ENCODE measurements around the gene FBXW7.

The FBXW7 gene

DNA sequence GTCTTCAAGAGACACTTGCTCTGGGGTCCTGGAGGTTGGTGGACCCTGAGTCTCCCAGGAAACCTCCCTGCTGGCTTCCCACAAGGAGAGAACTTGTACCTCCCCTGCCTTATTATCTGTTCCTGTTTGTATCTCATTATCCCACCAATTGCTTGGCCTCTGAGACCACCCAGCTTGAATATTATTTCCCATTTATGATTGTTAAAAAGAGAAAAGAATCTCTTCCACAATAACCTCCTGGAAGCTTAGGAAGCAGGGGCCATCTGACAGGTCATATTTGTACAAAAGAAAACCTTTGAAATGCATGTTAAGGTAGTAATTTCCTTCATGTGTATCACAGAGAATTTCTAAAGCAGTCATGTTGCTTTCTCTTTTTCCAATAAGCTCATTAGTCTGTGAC, 239.5 kb downstream of the FBXW7 start:
- H3K4me3 ChIP-seq (ENCODE audit: low read depth, low read length) = no peak overlapping the region

- no peak overlapping the region for H3K4me3 ChIP-seq (ENCODE audit: low read depth, low read length)
Measured at GRCh38 chr4:152294765-152295164, 241.1 kb downstream of the FBXW7 start.

GRCh38 chr4:152294331-152294730, 241.6 kb downstream of the FBXW7 start:
- H3K4me3 ChIP-seq (ENCODE audit: low read depth, low read length) = no peak overlapping the region

GRCh38 chr4:152293527-152293926, 242.4 kb downstream of the FBXW7 start:
- H3K4me3 ChIP-seq (ENCODE audit: low read depth, low read length) = no peak overlapping the region

GRCh38 chr4:152290366-152290921, 245.4 kb downstream of the FBXW7 start:
- H3K4me3 ChIP-seq (ENCODE audit: low read depth, low read length) = no peak overlapping the region

DNA sequence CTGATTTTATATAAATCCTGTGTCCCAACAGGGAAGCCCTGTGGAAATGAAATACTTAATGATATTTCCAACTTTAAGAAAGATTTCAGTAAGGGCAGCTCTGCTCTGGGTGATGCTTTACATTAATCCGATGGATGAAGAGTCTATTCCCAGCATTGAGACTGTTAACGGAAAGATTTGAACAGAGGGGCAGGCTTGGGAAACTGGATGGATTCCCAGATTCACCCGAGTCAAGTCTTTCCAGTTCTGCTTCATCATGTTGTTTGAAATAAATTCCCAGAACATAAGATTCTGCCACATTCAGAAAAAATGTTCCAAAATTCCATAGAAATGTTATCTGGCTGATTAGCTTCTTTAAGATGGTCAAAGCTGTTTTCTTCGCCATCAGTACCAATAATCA, 246.0 kb downstream of the FBXW7 start:
- no peak overlapping the region for H3K4me3 ChIP-seq (ENCODE audit: low read depth, low read length)

DNA sequence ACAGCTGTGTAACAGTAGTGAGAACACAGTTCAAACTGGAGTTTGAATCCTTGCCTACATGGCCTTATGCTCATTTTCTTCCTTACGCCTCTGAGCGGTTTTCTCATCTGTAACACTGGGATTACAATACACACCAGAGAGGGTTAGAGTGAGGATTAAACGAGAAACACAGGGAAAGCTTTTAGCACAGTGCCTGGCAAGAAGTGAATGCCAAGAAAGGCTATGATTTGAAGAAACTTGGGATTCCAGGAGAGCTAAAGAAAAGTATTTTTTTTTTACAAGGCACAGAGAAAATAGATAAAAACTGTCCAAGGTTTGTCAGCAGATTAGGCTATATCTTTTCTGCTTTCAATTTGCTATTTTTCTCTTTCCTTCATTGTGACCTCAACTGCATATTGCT, 246.4 kb downstream of the FBXW7 start:
- H3K4me3 ChIP-seq (ENCODE audit: low read depth, low read length) = no peak overlapping the region

- no peak overlapping the region for H3K4me3 ChIP-seq (ENCODE audit: low read depth, low read length)
Measured at GRCh38 chr4:152283801-152284470, 252.0 kb downstream of the FBXW7 start.

- no peak overlapping the region for H3K4me3 ChIP-seq (ENCODE audit: low read depth, low read length)
Measured at GRCh38 chr4:152281822-152282221, 254.1 kb downstream of the FBXW7 start.

DNA sequence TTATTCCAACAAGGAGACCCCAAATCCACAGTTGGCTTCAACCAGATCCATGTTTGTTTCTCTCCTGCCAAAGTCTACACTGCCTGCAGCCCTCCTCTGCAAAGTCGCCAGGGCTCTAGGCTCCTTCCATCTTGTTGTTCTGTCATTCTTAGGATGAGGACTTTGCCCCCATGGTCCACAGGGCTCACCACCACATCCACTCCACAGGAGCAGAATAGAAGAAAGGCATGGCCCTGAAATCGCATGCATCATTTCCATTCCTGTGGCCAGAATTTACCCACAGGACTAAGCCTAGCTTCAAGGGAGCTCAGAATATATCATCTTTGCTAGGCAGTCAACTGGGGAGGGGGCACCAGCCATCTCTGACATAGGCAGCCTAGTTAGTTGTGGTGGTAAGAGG, 254.7 kb downstream of the FBXW7 start:
- H3K4me3 ChIP-seq (ENCODE audit: low read depth, low read length) = no peak overlapping the region

DNA sequence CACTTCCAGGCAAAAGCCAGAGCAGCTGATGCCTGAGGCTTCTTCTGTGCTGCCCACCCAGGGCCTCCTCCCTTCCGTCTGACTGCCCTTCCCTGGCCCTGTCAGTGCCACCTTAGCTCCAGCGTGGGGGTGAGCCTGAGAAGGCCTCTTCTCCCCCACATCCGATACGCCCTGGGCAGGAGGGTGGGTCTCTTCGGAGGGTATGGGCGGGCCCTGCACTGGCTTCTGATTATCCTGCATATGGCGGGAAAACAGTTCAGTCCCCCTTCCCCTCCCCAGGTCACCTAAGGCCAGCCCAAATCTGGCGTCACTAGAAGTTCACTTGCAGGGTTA, 256.7 kb downstream of the FBXW7 start:
- H3K4me3 ChIP-seq (ENCODE audit: low read depth, low read length) = no peak overlapping the region

DNA sequence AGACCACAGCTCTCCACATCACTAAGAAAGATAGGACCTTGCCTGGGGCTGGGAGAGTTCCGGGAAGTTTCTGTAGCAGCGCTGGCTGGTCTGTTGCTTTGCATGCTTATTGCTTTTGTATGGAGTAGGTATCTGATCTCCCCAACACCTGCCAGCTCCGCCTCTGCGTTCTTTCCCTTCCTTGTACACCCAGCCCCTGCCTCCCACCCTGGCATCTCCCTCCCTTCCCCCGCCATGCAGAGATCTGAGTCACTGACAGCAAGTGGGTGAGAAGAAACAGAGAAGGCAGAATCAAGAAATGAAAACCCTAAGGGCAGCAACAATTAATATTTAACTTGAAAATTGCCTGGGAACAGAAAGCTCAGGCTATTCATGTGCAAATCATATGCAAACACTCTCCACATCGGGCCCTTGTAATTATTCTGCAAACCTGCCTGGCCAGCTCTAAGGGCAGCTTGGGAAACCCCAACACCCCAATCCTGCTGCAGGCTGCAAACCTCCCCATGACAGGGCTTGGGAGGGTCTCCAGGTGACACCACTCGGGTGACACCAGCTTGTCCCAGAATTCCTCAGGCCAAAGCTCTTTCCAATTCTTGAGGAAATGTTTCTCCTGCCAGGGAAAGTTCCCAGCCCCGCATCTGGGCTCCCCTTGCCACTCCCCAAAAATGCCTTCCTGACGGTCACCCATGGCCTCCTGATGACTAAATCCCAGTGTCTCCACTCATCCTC, 257.2 kb downstream of the FBXW7 start:
- no peak overlapping the region for H3K4me3 ChIP-seq (ENCODE audit: low read depth, low read length)

DNA sequence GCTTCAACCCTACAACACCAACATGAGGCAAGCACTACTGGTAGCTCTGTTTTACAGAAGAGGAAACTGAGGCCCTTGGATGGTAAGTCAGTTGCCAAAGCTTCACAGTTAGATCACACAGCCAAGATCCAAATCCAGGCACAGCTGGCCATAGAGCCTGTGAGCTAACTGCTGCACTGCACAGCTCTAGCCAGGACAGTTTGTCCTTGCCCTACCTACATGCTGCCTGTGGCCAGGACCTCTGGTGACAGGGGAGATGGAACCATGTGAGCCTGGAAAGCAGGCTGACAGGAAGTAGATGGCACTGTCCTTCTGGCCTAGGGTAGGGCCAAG, 257.8 kb downstream of the FBXW7 start:
- H3K4me3 ChIP-seq (ENCODE audit: low read depth, low read length) = no peak overlapping the region

DNA sequence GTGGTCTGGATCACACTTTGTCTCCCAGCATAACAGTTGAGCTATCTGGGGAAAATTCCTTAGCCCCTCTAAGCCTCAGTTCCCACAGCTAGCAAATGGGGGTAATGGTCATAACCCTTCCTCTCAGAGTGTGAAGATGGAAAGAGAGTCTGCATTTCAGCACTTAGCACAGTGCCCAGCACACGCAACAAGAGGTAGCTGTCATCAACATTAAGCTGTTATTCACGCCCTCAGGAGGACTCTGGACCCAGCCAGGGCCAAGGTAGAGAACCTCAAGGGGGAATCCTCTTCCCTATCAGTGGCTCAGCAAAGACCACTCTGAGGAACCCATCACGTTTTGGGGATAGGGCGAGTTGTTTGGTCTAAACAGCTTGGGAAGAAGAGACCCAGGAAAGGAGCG, 258.6 kb downstream of the FBXW7 start:
- H3K4me3 ChIP-seq (ENCODE audit: low read depth, low read length) = no peak overlapping the region

- no peak overlapping the region for H3K4me3 ChIP-seq (ENCODE audit: low read depth, low read length)
Measured at GRCh38 chr4:152273343-152273742, 262.5 kb downstream of the FBXW7 start.
